Measurements from ENCODE around the gene MYO16.

The MYO16 gene

GRCh38 chr13:108609353-108609752 lies 20.1 kb upstream of the MYO16 start:
- H3K36me3 ChIP-seq (ENCODE audit: insufficient read depth, insufficient read length, low read length) = no peaks in the 10 kb centered on the region

GRCh38 chr13:108610507-108610906 lies 18.9 kb upstream of the MYO16 start:
- DNase-seq (ENCODE audit: low read depth, low spot score) = no peak
- Histone ChIP-seq H3K9ac (ENCODE audit: insufficient read length, low read depth) (no peak overlapping the region), H3K4me3 (ENCODE audit: insufficient read length, low read depth) (no peak overlapping the region), H3K36me3 (ENCODE audit: insufficient read depth, insufficient read length, low read length) (no peaks in the 10 kb centered on the region), H3K9me3 (ENCODE audit: insufficient read depth, low read length) (peaks cover 25% of the 10 kb centered on the region), H3K27me3 (ENCODE audit: insufficient read depth, insufficient read length) (no peaks in the 10 kb centered on the region), H3K4me1 (ENCODE audit: insufficient read depth, insufficient read length) (no peaks in the 10 kb centered on the region)
- no peak for TF ChIP-seq ZNF274 (IDR thresholded peaks at IDR 0.05; ENCODE audit: low read depth, low read length)
- no peak for TF ChIP-seq YY1 (IDR thresholded peaks at IDR 0.05; ENCODE audit: insufficient read depth, insufficient read length)
- TF ChIP-seq SUZ12 (IDR thresholded peaks at IDR 0.05; ENCODE audit: extremely low read depth, insufficient read depth, insufficient read length) = no peak

More at GRCh38 chr13:108609353-108609752, 20.1 kb upstream of the MYO16 start:
- Histone ChIP-seq H3K9ac (ENCODE audit: insufficient read length, low read depth) (no peak overlapping the region), H3K4me3 (ENCODE audit: insufficient read length, low read depth) (no peak overlapping the region), H3K9me3 (ENCODE audit: insufficient read depth, low read length) (peaks cover 25% of the 10 kb centered on the region), H3K4me1 (ENCODE audit: insufficient read depth, insufficient read length) (no peaks in the 10 kb centered on the region), H3K27me3 (ENCODE audit: insufficient read depth, insufficient read length) (no peaks in the 10 kb centered on the region)
- DNase-seq (ENCODE audit: low read depth, low spot score) = no peak
- TF ChIP-seq ZNF274 (IDR thresholded peaks at IDR 0.05; ENCODE audit: low read depth, low read length) = no peak
- no peak for TF ChIP-seq SUZ12 (IDR thresholded peaks at IDR 0.05; ENCODE audit: extremely low read depth, insufficient read depth, insufficient read length)
- no peak for TF ChIP-seq YY1 (IDR thresholded peaks at IDR 0.05; ENCODE audit: insufficient read depth, insufficient read length)

GRCh38 chr13:108615241-108615640 lies 14.2 kb upstream of the MYO16 start:
- Histone ChIP-seq H3K4me1 (ENCODE audit: insufficient read depth, insufficient read length) (no peaks in the 10 kb centered on the region), H3K36me3 (ENCODE audit: insufficient read depth, insufficient read length, low read length) (no peaks in the 10 kb centered on the region), H3K4me3 (ENCODE audit: insufficient read length, low read depth) (no peak overlapping the region), H3K9ac (ENCODE audit: insufficient read length, low read depth) (no peak overlapping the region), H3K9me3 (ENCODE audit: insufficient read depth, low read length) (no peaks in the 10 kb centered on the region), H3K27me3 (ENCODE audit: insufficient read depth, insufficient read length) (no peaks in the 10 kb centered on the region)
- TF ChIP-seq YY1 (IDR thresholded peaks at IDR 0.05; ENCODE audit: insufficient read depth, insufficient read length) (no peak), ZNF274 (IDR thresholded peaks at IDR 0.05; ENCODE audit: low read depth, low read length) (no peak), SUZ12 (IDR thresholded peaks at IDR 0.05; ENCODE audit: extremely low read depth, insufficient read depth, insufficient read length) (no peak)
- no peak for DNase-seq (ENCODE audit: low read depth, low spot score)

- no peaks in the 10 kb centered on the region for H3K4me1 ChIP-seq (ENCODE audit: insufficient read depth, insufficient read length)
- H3K36me3 ChIP-seq (ENCODE audit: insufficient read depth, insufficient read length, low read length) = no peaks in the 10 kb centered on the region
- H3K4me3 ChIP-seq (ENCODE audit: insufficient read length, low read depth) = no peak overlapping the region
- no peaks in the 10 kb centered on the region for H3K27me3 ChIP-seq (ENCODE audit: insufficient read depth, insufficient read length)
- H3K9me3 ChIP-seq (ENCODE audit: insufficient read depth, low read length) = no peaks in the 10 kb centered on the region
- DNase-seq (ENCODE audit: low read depth, low spot score) = peak; percentile 20
- TF ChIP-seq YY1 (IDR thresholded peaks at IDR 0.05; ENCODE audit: insufficient read depth, insufficient read length) (peak; percentile 27), ZNF274 (IDR thresholded peaks at IDR 0.05; ENCODE audit: low read depth, low read length) (no peak)
- H3K9ac ChIP-seq (ENCODE audit: insufficient read length, low read depth) = no peak overlapping the region
Measured at GRCh38 chr13:108618233-108618632, 11.2 kb upstream of the MYO16 start.

GRCh38 chr13:108621462-108621861 lies 7.9 kb upstream of the MYO16 start:
- Histone ChIP-seq H3K9me3 (ENCODE audit: insufficient read depth, low read length) (peaks cover 7% of the 10 kb centered on the region; the same call in 1 of the 2 replicates), H3K36me3 (ENCODE audit: insufficient read depth, insufficient read length, low read length) (no peaks in the 10 kb centered on the region), H3K27me3 (ENCODE audit: insufficient read depth, insufficient read length) (no peaks in the 10 kb centered on the region), H3K4me3 (ENCODE audit: insufficient read length, low read depth) (no peak overlapping the region), H3K4me1 (ENCODE audit: insufficient read depth, insufficient read length) (no peaks in the 10 kb centered on the region), H3K9ac (ENCODE audit: insufficient read length, low read depth) (no peak overlapping the region)
- TF ChIP-seq SUZ12 (IDR thresholded peaks at IDR 0.05; ENCODE audit: extremely low read depth, insufficient read depth, insufficient read length) = no peak
- no peak for TF ChIP-seq YY1 (IDR thresholded peaks at IDR 0.05; ENCODE audit: insufficient read depth, insufficient read length)
- no peak for TF ChIP-seq ZNF274 (IDR thresholded peaks at IDR 0.05; ENCODE audit: low read depth, low read length)
- no peak for DNase-seq (ENCODE audit: low read depth, low spot score)

GRCh38 chr13:108624108-108624507 lies 5.3 kb upstream of the MYO16 start:
- DNase-seq (ENCODE audit: low read depth, low spot score) = no peak
- Histone ChIP-seq H3K36me3 (ENCODE audit: insufficient read depth, insufficient read length, low read length) (no peaks in the 10 kb centered on the region), H3K4me3 (ENCODE audit: insufficient read length, low read depth) (no peak overlapping the region), H3K27me3 (ENCODE audit: insufficient read depth, insufficient read length) (no peaks in the 10 kb centered on the region), H3K9me3 (ENCODE audit: insufficient read depth, low read length) (peaks cover 7% of the 10 kb centered on the region; the same call in 1 of the 2 replicates), H3K9ac (ENCODE audit: insufficient read length, low read depth) (no peak overlapping the region), H3K4me1 (ENCODE audit: insufficient read depth, insufficient read length) (no peaks in the 10 kb centered on the region)
- no peak for TF ChIP-seq YY1 (IDR thresholded peaks at IDR 0.05; ENCODE audit: insufficient read depth, insufficient read length)
- no peak for TF ChIP-seq SUZ12 (IDR thresholded peaks at IDR 0.05; ENCODE audit: extremely low read depth, insufficient read depth, insufficient read length)
- no peak for TF ChIP-seq ZNF274 (IDR thresholded peaks at IDR 0.05; ENCODE audit: low read depth, low read length)

GRCh38 chr13:108624979-108625378 lies 4.4 kb upstream of the MYO16 start:
- Histone ChIP-seq H3K4me1 (ENCODE audit: insufficient read depth, insufficient read length) (no peaks in the 10 kb centered on the region), H3K4me3 (ENCODE audit: insufficient read length, low read depth) (no peak overlapping the region), H3K27me3 (ENCODE audit: insufficient read depth, insufficient read length) (no peaks in the 10 kb centered on the region), H3K9me3 (ENCODE audit: insufficient read depth, low read length) (peaks cover 7% of the 10 kb centered on the region; the same call in 1 of the 2 replicates), H3K36me3 (ENCODE audit: insufficient read depth, insufficient read length, low read length) (no peaks in the 10 kb centered on the region), H3K9ac (ENCODE audit: insufficient read length, low read depth) (no peak overlapping the region)
- DNase-seq (ENCODE audit: low read depth, low spot score) = no peak
- TF ChIP-seq ZNF274 (IDR thresholded peaks at IDR 0.05; ENCODE audit: low read depth, low read length) (no peak), SUZ12 (IDR thresholded peaks at IDR 0.05; ENCODE audit: extremely low read depth, insufficient read depth, insufficient read length) (no peak), YY1 (IDR thresholded peaks at IDR 0.05; ENCODE audit: insufficient read depth, insufficient read length) (no peak)
